Prostate gland (tissue), 2 donors: Measurements from ENCODE around the gene RPL35.

ENCODE experiments used
- CTCF ChIP-seq, 4 experiments: fragments of 200-600 bp in 2 of 4; fragments of 450-650 bp in 2 of 4; sonication (generic) in 2 of 4; IDR thresholded peaks; 1 replicate in 3 of 4; 2 replicates in 1 of 4; pipeline ENCODE4 v1.5.1; 2016 to 2019; ENCODE audit warnings: antibody characterized with exemption in 4 of 4, mild to moderate bottlenecking in 2 of 4, moderate library complexity in 2 of 4
- POLR2A ChIP-seq: fragments of 450-650 bp; IDR thresholded peaks from one replicate; pipeline ENCODE4 v1.6.1; 2016; ENCODE audit warnings: antibody characterized with exemption, mild to moderate bottlenecking
- POLR2AphosphoS5 ChIP-seq: sonication (generic); formaldehyde crosslinking; IDR thresholded peaks from one replicate; pipeline ENCODE4 v1.6.1; 2017; ENCODE audit warnings: antibody characterized with exemption

GRCh38 chr9:124859803-124860581 lies 1.8 kb downstream of the RPL35 start:
- TF ChIP-seq CTCF (IDR thresholded peaks at IDR 0.05) (no peak), POLR2AphosphoS5 (no peak), POLR2A (no peak)
